ENCODE data around the gene RFPL3. TPM values are rescaled to one million over a fixed set of nuclear protein-coding genes. Genes with fewer than 3 reads are reported as not detected.

Gene RFPL3
- not detected for total RNA-seq

GRCh38 chr22:32357567-32357966, at the start of gene RFPL3:
Gene RFPL3, plus strand, starts transcription at chr22:32357867. Its CDS starts 205 bp downstream, at chr22:32358072.

Other genes starting within 250 kb of the RFPL3 start
- not detected for gene C22orf42, start 198.6 kb upstream of the RFPL3 start, total RNA-seq
- not detected for gene RFPL2, start 152.8 kb upstream of the RFPL3 start, total RNA-seq
- gene SLC5A4, start 102.5 kb upstream of the RFPL3 start, total RNA-seq, result 0.82 TPM
- gene RTCB, start 54.4 kb downstream of the RFPL3 start, total RNA-seq, result 86.5 TPM
- not detected for gene BPIFC, start 106.6 kb downstream of the RFPL3 start, total RNA-seq
- gene FBXO7, start 116.9 kb downstream of the RFPL3 start, total RNA-seq, result 97.0 TPM

Measured in camera-type eye (tissue), 1 donor.